Measurements from ENCODE around the gene CYP3A5.

DNA sequence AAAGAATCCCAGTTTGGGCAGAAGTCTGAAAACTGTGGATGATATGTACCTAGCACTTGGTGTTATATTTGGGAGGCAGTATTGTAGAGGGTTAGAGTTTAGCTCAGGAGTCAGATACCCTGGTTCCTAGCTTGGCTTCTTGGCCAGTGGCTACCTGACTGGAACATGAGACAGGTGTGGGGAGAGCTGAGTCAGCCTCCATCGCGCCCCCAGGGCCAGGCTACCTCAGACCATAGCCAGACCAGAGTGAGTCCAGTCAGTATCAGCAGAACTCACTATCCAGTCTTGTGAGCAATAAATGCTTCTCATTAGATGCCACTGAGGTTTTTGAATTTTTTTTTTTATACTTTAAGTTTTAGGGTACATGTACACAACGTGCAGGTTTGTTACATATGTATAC is 26.0 kb downstream of the CYP3A5 start:
- TF ChIP-seq POLR2A (IDR thresholded peaks at IDR 0.05; ENCODE audit: low read depth, low read length) (no peak), ZNF24 (IDR thresholded peaks at IDR 0.05) (no peak), KAT2A (conservative IDR thresholded peaks at IDR 0.05; ENCODE audit: control insufficient read depth, low read depth, low read length) (no peak), PML (IDR thresholded peaks at IDR 0.05; ENCODE audit: low read length) (no peak), TCF7 (IDR thresholded peaks at IDR 0.05; ENCODE audit: borderline replicate concordance) (no peak), FOXM1 (IDR thresholded peaks at IDR 0.05; ENCODE audit: low read depth, low read length) (no peak), RCOR1 (conservative IDR thresholded peaks at IDR 0.05; ENCODE audit: low read depth, low read length) (no peak)
- TF ChIP-seq, protein P1, sequence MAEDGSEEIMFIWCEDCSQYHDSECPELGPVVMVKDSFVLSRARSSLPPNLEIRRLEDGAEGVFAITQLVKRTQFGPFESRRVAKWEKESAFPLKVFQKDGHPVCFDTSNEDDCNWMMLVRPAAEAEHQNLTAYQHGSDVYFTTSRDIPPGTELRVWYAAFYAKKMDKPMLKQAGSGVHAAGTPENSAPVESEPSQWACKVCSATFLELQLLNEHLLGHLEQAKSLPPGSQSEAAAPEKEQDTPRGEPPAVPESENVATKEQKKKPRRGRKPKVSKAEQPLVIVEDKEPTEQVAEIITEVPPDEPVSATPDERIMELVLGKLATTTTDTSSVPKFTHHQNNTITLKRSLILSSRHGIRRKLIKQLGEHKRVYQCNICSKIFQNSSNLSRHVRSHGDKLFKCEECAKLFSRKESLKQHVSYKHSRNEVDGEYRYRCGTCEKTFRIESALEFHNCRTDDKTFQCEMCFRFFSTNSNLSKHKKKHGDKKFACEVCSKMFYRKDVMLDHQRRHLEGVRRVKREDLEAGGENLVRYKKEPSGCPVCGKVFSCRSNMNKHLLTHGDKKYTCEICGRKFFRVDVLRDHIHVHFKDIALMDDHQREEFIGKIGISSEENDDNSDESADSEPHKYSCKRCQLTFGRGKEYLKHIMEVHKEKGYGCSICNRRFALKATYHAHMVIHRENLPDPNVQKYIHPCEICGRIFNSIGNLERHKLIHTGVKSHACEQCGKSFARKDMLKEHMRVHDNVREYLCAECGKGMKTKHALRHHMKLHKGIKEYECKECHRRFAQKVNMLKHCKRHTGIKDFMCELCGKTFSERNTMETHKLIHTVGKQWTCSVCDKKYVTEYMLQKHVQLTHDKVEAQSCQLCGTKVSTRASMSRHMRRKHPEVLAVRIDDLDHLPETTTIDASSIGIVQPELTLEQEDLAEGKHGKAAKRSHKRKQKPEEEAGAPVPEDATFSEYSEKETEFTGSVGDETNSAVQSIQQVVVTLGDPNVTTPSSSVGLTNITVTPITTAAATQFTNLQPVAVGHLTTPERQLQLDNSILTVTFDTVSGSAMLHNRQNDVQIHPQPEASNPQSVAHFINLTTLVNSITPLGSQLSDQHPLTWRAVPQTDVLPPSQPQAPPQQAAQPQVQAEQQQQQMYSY (CRISPR knock-in tag; IDR thresholded peaks at IDR 0.05) = no peak
- TF ChIP-seq, protein P2, sequence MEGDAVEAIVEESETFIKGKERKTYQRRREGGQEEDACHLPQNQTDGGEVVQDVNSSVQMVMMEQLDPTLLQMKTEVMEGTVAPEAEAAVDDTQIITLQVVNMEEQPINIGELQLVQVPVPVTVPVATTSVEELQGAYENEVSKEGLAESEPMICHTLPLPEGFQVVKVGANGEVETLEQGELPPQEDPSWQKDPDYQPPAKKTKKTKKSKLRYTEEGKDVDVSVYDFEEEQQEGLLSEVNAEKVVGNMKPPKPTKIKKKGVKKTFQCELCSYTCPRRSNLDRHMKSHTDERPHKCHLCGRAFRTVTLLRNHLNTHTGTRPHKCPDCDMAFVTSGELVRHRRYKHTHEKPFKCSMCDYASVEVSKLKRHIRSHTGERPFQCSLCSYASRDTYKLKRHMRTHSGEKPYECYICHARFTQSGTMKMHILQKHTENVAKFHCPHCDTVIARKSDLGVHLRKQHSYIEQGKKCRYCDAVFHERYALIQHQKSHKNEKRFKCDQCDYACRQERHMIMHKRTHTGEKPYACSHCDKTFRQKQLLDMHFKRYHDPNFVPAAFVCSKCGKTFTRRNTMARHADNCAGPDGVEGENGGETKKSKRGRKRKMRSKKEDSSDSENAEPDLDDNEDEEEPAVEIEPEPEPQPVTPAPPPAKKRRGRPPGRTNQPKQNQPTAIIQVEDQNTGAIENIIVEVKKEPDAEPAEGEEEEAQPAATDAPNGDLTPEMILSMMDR (IDR thresholded peaks at IDR 0.05 in 2 of 3, conservative IDR thresholded peaks at IDR 0.05 in 1 of 3; ENCODE audit: control insufficient read depth in 2 of 3, extremely low read depth in 1 of 3, insufficient read depth in 1 of 3, low read depth in 3 of 3, low read length in 3 of 3) = no peak
- TF ChIP-seq, protein P3, sequence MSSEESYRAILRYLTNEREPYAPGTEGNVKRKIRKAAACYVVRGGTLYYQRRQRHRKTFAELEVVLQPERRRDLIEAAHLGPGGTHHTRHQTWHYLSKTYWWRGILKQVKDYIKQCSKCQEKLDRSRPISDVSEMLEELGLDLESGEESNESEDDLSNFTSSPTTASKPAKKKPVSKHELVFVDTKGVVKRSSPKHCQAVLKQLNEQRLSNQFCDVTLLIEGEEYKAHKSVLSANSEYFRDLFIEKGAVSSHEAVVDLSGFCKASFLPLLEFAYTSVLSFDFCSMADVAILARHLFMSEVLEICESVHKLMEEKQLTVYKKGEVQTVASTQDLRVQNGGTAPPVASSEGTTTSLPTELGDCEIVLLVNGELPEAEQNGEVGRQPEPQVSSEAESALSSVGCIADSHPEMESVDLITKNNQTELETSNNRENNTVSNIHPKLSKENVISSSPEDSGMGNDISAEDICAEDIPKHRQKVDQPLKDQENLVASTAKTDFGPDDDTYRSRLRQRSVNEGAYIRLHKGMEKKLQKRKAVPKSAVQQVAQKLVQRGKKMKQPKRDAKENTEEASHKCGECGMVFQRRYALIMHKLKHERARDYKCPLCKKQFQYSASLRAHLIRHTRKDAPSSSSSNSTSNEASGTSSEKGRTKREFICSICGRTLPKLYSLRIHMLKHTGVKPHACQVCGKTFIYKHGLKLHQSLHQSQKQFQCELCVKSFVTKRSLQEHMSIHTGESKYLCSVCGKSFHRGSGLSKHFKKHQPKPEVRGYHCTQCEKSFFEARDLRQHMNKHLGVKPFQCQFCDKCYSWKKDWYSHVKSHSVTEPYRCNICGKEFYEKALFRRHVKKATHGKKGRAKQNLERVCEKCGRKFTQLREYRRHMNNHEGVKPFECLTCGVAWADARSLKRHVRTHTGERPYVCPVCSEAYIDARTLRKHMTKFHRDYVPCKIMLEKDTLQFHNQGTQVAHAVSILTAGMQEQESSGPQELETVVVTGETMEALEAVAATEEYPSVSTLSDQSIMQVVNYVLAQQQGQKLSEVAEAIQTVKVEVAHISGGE (CRISPR knock-in tag; IDR thresholded peaks at IDR 0.05) = no peak
- TF ChIP-seq, protein P4, sequence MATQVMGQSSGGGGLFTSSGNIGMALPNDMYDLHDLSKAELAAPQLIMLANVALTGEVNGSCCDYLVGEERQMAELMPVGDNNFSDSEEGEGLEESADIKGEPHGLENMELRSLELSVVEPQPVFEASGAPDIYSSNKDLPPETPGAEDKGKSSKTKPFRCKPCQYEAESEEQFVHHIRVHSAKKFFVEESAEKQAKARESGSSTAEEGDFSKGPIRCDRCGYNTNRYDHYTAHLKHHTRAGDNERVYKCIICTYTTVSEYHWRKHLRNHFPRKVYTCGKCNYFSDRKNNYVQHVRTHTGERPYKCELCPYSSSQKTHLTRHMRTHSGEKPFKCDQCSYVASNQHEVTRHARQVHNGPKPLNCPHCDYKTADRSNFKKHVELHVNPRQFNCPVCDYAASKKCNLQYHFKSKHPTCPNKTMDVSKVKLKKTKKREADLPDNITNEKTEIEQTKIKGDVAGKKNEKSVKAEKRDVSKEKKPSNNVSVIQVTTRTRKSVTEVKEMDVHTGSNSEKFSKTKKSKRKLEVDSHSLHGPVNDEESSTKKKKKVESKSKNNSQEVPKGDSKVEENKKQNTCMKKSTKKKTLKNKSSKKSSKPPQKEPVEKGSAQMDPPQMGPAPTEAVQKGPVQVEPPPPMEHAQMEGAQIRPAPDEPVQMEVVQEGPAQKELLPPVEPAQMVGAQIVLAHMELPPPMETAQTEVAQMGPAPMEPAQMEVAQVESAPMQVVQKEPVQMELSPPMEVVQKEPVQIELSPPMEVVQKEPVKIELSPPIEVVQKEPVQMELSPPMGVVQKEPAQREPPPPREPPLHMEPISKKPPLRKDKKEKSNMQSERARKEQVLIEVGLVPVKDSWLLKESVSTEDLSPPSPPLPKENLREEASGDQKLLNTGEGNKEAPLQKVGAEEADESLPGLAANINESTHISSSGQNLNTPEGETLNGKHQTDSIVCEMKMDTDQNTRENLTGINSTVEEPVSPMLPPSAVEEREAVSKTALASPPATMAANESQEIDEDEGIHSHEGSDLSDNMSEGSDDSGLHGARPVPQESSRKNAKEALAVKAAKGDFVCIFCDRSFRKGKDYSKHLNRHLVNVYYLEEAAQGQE (IDR thresholded peaks at IDR 0.05; ENCODE audit: low read depth, low read length) = no peak
